ENCODE measurements around the gene HOXA9. TPM values are rescaled to one million over a fixed set of nuclear protein-coding genes. Genes with fewer than 3 reads are reported as not detected.

Gene HOXA9
- total and polyA plus RNA-seq, 2 of the 8 experiments (the other 6 are each of a cell fraction or from before 2014, with no cell fraction given): not detected

DNA sequence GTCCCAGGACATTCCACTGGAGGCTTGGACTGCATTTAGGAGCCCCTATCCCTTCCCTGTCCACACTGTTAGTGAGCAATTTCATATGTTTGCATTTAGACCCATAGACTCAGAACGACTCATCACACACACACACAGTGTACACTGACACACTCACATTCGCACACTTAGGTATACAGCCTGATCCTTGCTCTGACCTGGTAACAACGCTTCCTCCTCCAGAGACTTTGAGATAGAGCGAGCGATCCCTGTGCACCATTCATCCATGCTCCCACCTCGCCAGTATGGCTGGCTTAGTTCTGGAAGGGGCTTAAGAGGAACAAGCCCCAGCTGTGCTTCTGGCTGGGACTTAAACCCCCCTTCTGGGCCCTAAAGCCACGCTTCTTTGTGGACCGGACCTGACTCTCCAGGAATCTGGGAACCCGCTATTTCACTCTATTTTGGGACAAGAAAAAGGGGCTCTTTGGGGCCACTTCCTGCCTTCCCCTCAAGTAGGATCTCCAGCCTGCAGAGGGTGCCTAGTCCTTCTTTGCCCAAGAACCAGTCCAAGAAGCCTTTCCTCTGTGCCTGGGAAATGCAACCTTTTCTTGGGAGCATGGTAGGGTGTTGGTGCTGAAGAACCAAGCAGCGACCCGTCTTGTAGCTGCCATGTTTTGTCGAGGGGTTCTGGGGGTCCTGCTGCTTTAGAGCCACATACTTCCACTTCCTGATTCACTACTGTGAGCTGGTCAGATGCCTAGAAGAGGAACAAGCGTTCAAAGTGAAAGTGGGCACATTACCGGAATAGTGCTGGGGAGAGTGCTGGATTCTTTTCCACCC, 35.6 kb upstream of the HOXA9 start (continued):
- TF ChIP-seq NANOG (IDR thresholded peaks at IDR 0.05; ENCODE audit: insufficient read depth, low read depth, low read length, poor library complexity, severe bottlenecking) (no peak), SUZ12 (IDR thresholded peaks at IDR 0.05; ENCODE audit: low read length) (peak; percentile 89), RAD21 (IDR thresholded peaks at IDR 0.05 in 1 of 2, conservative IDR thresholded peaks at IDR 0.05 in 1 of 2; ENCODE audit: low read depth in 2 of 2, low read length in 2 of 2) (no peak), SAP30 (IDR thresholded peaks at IDR 0.05; ENCODE audit: insufficient read depth, insufficient replicate concordance, low read length) (no peak), POU5F1 (IDR thresholded peaks at IDR 0.05; ENCODE audit: low read depth, low read length) (no peak), MAFK (IDR thresholded peaks at IDR 0.05; ENCODE audit: low read depth, low read length) (no peak)
- TF ChIP-seq, protein P1, sequence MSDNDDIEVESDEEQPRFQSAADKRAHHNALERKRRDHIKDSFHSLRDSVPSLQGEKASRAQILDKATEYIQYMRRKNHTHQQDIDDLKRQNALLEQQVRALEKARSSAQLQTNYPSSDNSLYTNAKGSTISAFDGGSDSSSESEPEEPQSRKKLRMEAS (IDR thresholded peaks at IDR 0.05): no peak
- TF ChIP-seq, protein P2, sequence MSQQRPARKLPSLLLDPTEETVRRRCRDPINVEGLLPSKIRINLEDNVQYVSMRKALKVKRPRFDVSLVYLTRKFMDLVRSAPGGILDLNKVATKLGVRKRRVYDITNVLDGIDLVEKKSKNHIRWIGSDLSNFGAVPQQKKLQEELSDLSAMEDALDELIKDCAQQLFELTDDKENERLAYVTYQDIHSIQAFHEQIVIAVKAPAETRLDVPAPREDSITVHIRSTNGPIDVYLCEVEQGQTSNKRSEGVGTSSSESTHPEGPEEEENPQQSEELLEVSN (IDR thresholded peaks at IDR 0.05): no peak

Data from H1 (cell line).